ENCODE measurements around the gene PXT1. TPM values are rescaled to one million over a fixed set of nuclear protein-coding genes. Genes with fewer than 3 reads are reported as not detected.

PXT1 gene
- polyA plus RNA-seq, 3 donors, result 0.13 to 0.31 (median 0.24) TPM

GRCh38 chr6:36469946-36470345 lies 27.3 kb upstream of the PXT1 start:
- no peak for TF ChIP-seq CTCF (IDR thresholded peaks at IDR 0.05)
- Histone ChIP-seq H2AFZ (ENCODE audit: insufficient read depth, low read depth, low read length, poor library complexity, severe bottlenecking) (no peak overlapping the region), H3K27me3 (ENCODE audit: control insufficient read depth in 2 of 2, insufficient read depth in 2 of 2, low read length in 2 of 2) (no peaks in the 10 kb centered on the region), H3K36me3 (replicated peaks in 1 of 2; ENCODE audit: control insufficient read depth in 1 of 2, insufficient read depth in 2 of 2, low read length in 2 of 2) (peaks cover 32 to 47% of the 10 kb centered on the region in 2 donors), H3K9ac (ENCODE audit: insufficient read depth, low read length, poor library complexity, severe bottlenecking) (no peak overlapping the region), H4K20me1 (ENCODE audit: insufficient read depth, low read length) (peaks cover 74% of the 10 kb centered on the region), H3K4me1 (ENCODE audit: control insufficient read depth in 1 of 2, insufficient read depth in 2 of 2, low read length in 2 of 2) (peaks cover 7 to 8% of the 10 kb centered on the region in 2 donors), H3K4me3 (replicated peaks in 1 of 3; ENCODE audit: low read depth in 2 of 3, low read length in 3 of 3) (no peak overlapping the region), H3K4me2 (replicated peaks; ENCODE audit: extremely low read depth, low read length, poor library complexity, severe bottlenecking) (no peak overlapping the region), H3K79me2 (ENCODE audit: insufficient read depth, low read length) (peaks cover 78% of the 10 kb centered on the region), H3K9me3 (replicated peaks in 1 of 2; ENCODE audit: control insufficient read depth in 1 of 2, insufficient read depth in 1 of 2, low read length in 2 of 2) (no peaks in the 10 kb centered on the region), H3K27ac (ENCODE audit: low read depth in 1 of 2, low read length in 2 of 2) (peak overlapping the region in 1 of 2 donors; percentile 64)
- Mint-ChIP-seq H3K4me3 (no peak overlapping the region), H3K36me3 (peaks cover 31 to 58% of the 10 kb centered on the region in 2 donors), H3K9me3 (peaks cover 0 to 2% (median 0%) of the 10 kb centered on the region in 7 donors), H3K4me1 (peaks cover 9% of the 10 kb centered on the region), H3K27ac (no peak overlapping the region), H3K27me3 (ENCODE audit: low read depth in 3 of 3) (no peaks in the 10 kb centered on the region)
- WGBS (ENCODE audit: insufficient coverage), result 100% methylated on average over 2 of the region's 3 CpGs
- intact Hi-C loops (cut with micrococcal nuclease), result no loop called here
- no peak for DNase-seq

- intact Hi-C loops (cut with micrococcal nuclease), result no loop called here
- Mint-ChIP-seq H3K27ac (peak overlapping the region in 6 of 7 donors; percentile 10 to 78 (median 48)), H3K4me3 (peak overlapping the region in 1 of 2 donors; percentile 36), H3K27me3 (ENCODE audit: low read depth in 3 of 3) (no peaks in the 10 kb centered on the region), H3K36me3 (peaks cover 24 to 51% of the 10 kb centered on the region in 2 donors), H3K4me1 (peaks cover 9% of the 10 kb centered on the region), H3K9me3 (peaks cover 0 to 2% (median 0%) of the 10 kb centered on the region in 7 donors)
- no peaks in the 10 kb centered on the region for H3K27me3 ChIP-seq (ENCODE audit: control insufficient read depth in 2 of 2, insufficient read depth in 2 of 2, low read length in 2 of 2)
- no peak overlapping the region for H3K4me2 ChIP-seq (replicated peaks; ENCODE audit: extremely low read depth, low read length, poor library complexity, severe bottlenecking)
- H3K36me3 ChIP-seq (replicated peaks in 1 of 2; ENCODE audit: control insufficient read depth in 1 of 2, insufficient read depth in 2 of 2, low read length in 2 of 2), result peaks cover 35 to 40% of the 10 kb centered on the region in 2 donors
- no peak for TF ChIP-seq CTCF (IDR thresholded peaks at IDR 0.05)
- 86% methylated on average over 4 of the region's 6 CpGs for WGBS (ENCODE audit: insufficient coverage)
- H3K4me3 ChIP-seq (replicated peaks in 1 of 3; ENCODE audit: low read depth in 2 of 3, low read length in 3 of 3), result peak overlapping the region in 1 of 3 experiments; percentile 14
- no peak for DNase-seq
- H3K4me1 ChIP-seq (ENCODE audit: control insufficient read depth in 1 of 2, insufficient read depth in 2 of 2, low read length in 2 of 2), result peaks cover 7 to 8% of the 10 kb centered on the region in 2 donors
- H3K79me2 ChIP-seq (ENCODE audit: insufficient read depth, low read length), result peaks cover 82% of the 10 kb centered on the region
- H4K20me1 ChIP-seq (ENCODE audit: insufficient read depth, low read length), result peaks cover 76% of the 10 kb centered on the region
- no peaks in the 10 kb centered on the region for H3K9me3 ChIP-seq (replicated peaks in 1 of 2; ENCODE audit: control insufficient read depth in 1 of 2, insufficient read depth in 1 of 2, low read length in 2 of 2)
- no peak overlapping the region for H3K9ac ChIP-seq (ENCODE audit: insufficient read depth, low read length, poor library complexity, severe bottlenecking)
- no peak overlapping the region for H2AFZ ChIP-seq (ENCODE audit: insufficient read depth, low read depth, low read length, poor library complexity, severe bottlenecking)
- H3K27ac ChIP-seq (ENCODE audit: low read depth in 1 of 2, low read length in 2 of 2), result peak overlapping the region in 1 of 2 donors; percentile 64
Measured at GRCh38 chr6:36469148-36469661, 26.6 kb upstream of the PXT1 start.
